B cell (primary cell): ENCODE measurements around the gene UGT2B28.
"Not testable (repeated sequence)": the region's sequence is repeated elsewhere in the genome, so short reads cannot be mapped to it uniquely, and the experiment has no call there.

Experiments
- EZH2 ChIP-seq: IDR thresholded peaks from 2 replicates; pipeline ENCODE4 v1.6.1; 2012; ENCODE audit warnings: borderline replicate concordance, low read depth, mild to moderate bottlenecking, moderate library complexity, low read length; ENCODE audit not compliant: insufficient read depth, poor library complexity, severe bottlenecking
- TF ChIP-seq, protein P1 (sequence below): fragments of 200-600 bp; IDR thresholded peaks from one replicate; pipeline ENCODE4 v1.8.0; 2022; ENCODE audit warnings: antibody characterized with exemption, mild to moderate bottlenecking

DNA sequence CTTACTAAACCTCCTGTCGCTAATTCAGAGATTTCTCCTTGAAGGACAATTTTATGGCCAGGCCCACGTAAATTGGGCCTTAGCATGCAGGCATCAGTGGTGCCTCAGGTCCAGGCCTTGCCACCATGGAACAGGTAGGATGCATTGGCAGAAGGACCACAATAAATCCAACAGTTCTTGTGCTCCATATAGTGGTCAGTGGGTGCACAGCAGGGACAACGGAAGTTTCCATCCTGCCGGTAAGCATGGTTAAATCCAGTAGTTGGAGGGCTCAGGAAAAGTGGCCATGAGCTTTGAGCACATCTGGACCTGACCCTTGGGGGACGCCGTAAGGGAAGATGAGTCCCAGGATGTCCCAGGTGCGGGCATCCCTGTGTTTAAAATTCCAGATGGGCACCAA is 11.7 kb upstream of the UGT2B28 start:
- TF ChIP-seq, protein P1, sequence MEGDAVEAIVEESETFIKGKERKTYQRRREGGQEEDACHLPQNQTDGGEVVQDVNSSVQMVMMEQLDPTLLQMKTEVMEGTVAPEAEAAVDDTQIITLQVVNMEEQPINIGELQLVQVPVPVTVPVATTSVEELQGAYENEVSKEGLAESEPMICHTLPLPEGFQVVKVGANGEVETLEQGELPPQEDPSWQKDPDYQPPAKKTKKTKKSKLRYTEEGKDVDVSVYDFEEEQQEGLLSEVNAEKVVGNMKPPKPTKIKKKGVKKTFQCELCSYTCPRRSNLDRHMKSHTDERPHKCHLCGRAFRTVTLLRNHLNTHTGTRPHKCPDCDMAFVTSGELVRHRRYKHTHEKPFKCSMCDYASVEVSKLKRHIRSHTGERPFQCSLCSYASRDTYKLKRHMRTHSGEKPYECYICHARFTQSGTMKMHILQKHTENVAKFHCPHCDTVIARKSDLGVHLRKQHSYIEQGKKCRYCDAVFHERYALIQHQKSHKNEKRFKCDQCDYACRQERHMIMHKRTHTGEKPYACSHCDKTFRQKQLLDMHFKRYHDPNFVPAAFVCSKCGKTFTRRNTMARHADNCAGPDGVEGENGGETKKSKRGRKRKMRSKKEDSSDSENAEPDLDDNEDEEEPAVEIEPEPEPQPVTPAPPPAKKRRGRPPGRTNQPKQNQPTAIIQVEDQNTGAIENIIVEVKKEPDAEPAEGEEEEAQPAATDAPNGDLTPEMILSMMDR = not testable (repeated sequence)
- not testable (repeated sequence) for TF ChIP-seq EZH2
